ENCODE measurements around the gene ATAD3A.

ATAD3A gene

GRCh38 chr1:1471389-1472052 lies 40.4 kb upstream of the ATAD3A start, which contains the start of gene ATAD3B:
Gene ATAD3B (plus strand): TSS chr1:1471765. CDS start chr1:1471885, 120 bp downstream.
- TF ChIP-seq TEAD4 (IDR thresholded peaks at IDR 0.05) (no peak), YY1 (IDR thresholded peaks at IDR 0.05; ENCODE audit: low read depth) (no peak), USF1 (IDR thresholded peaks at IDR 0.05) (peak; percentile 56), TAF1 (IDR thresholded peaks at IDR 0.05; ENCODE audit: low read depth) (peak; percentile 70; the same call in 1 of the 2 replicates), RAD21 (IDR thresholded peaks at IDR 0.05; ENCODE audit: low read depth) (no peak), CEBPB (IDR thresholded peaks at IDR 0.05) (no peak), FOXM1 (IDR thresholded peaks at IDR 0.05; ENCODE audit: borderline replicate concordance, low read depth) (no peak), ZBTB7A (IDR thresholded peaks at IDR 0.05; ENCODE audit: low read depth) (0 out of 2 replicates have a peak, but pooled peaks have one; percentile 30), REST (IDR thresholded peaks at IDR 0.05; ENCODE audit: low read depth) (no peak), MAX (IDR thresholded peaks at IDR 0.05) (peak; percentile 85), EGR1 (IDR thresholded peaks at IDR 0.05) (no peak), NFIC (IDR thresholded peaks at IDR 0.05) (no peak; the same call in 1 of the 2 replicates), EP300 (IDR thresholded peaks at IDR 0.05; ENCODE audit: borderline replicate concordance) (no peak), TCF12 (IDR thresholded peaks at IDR 0.05; ENCODE audit: low read depth) (peak; percentile 26; the same call in 1 of the 2 replicates), CREB1 (IDR thresholded peaks at IDR 0.05; ENCODE audit: low read depth) (peak; percentile 97)

- no peak for TF ChIP-seq REST (IDR thresholded peaks at IDR 0.05; ENCODE audit: low read depth)
- no peak for TF ChIP-seq EP300 (IDR thresholded peaks at IDR 0.05; ENCODE audit: borderline replicate concordance)
- no peak for TF ChIP-seq TAF1 (IDR thresholded peaks at IDR 0.05; ENCODE audit: low read depth)
- TF ChIP-seq MAX (IDR thresholded peaks at IDR 0.05), result no peak
- TF ChIP-seq TEAD4 (IDR thresholded peaks at IDR 0.05), result no peak
- no peak for TF ChIP-seq FOXM1 (IDR thresholded peaks at IDR 0.05; ENCODE audit: borderline replicate concordance, low read depth)
- no peak for TF ChIP-seq YY1 (IDR thresholded peaks at IDR 0.05; ENCODE audit: low read depth)
- TF ChIP-seq NFIC (IDR thresholded peaks at IDR 0.05), result no peak
- TF ChIP-seq TCF12 (IDR thresholded peaks at IDR 0.05; ENCODE audit: low read depth), result no peak
Measured at GRCh38 chr1:1477206-1477605, 34.8 kb upstream of the ATAD3A start.

GRCh38 chr1:1479547-1480487 lies 32.1 kb upstream of the ATAD3A start:
- TF ChIP-seq CEBPB (IDR thresholded peaks at IDR 0.05) (no peak), ZBTB7A (IDR thresholded peaks at IDR 0.05; ENCODE audit: low read depth) (no peak), CREB1 (IDR thresholded peaks at IDR 0.05; ENCODE audit: low read depth) (no peak), MAX (IDR thresholded peaks at IDR 0.05) (no peak), RAD21 (IDR thresholded peaks at IDR 0.05; ENCODE audit: low read depth) (no peak), EP300 (IDR thresholded peaks at IDR 0.05; ENCODE audit: borderline replicate concordance) (no peak), TAF1 (IDR thresholded peaks at IDR 0.05; ENCODE audit: low read depth) (no peak), YY1 (IDR thresholded peaks at IDR 0.05; ENCODE audit: low read depth) (no peak), TCF12 (IDR thresholded peaks at IDR 0.05; ENCODE audit: low read depth) (no peak), NFIC (IDR thresholded peaks at IDR 0.05) (no peak), EGR1 (IDR thresholded peaks at IDR 0.05) (no peak), FOXM1 (IDR thresholded peaks at IDR 0.05; ENCODE audit: borderline replicate concordance, low read depth) (no peak), REST (IDR thresholded peaks at IDR 0.05; ENCODE audit: low read depth) (no peak)
